RWPE1 (cell line): ENCODE results near the gene SLC34A1.

Experiments
- CTCF ChIA-PET: fragments of 350-600 bp; sonication (Branson Sonifier 250); formaldehyde crosslinking; extraction: SDS; loops from one replicate; lab custom pipeline; 2021; lab: Yijun Ruan, JAX
- POLR2A ChIA-PET: fragments of 400-600 bp; formaldehyde crosslinking; extraction: SDS; loops from one replicate; lab custom pipeline; 2020; ENCODE audit warnings: antibody characterized with exemption; ENCODE audit not compliant: low non-redundant PET; lab: Yijun Ruan, JAX
- DNase-seq: peaks from one replicate; pipeline ENCODE4 v3.0.0; 2012; ENCODE audit warnings: low spot score
- H3K27ac ChIP-seq: fragments of 450-650 bp; 2 replicates; pipeline ENCODE4 v1.5.1; 2017
- CTCF ChIP-seq: fragments of 450-650 bp; conservative IDR thresholded peaks from 2 replicates; pipeline ENCODE4 v1.5.1; 2017; ENCODE audit warnings: low read depth, mild to moderate bottlenecking

Gene SLC34A1

GRCh38 chr5:177384134-177384533, at the start of gene SLC34A1:
Gene SLC34A1, plus strand, starts transcription at chr5:177384434. Its CDS starts 1,308 bp downstream, at chr5:177385742.
- POLR2A ChIA-PET, result no interaction called here
- no peak for TF ChIP-seq CTCF
- no peak within 1 kb of the TSS for H3K27ac ChIP-seq
- CTCF ChIA-PET, result interaction anchor here (0.7 kb wide), 1 partner anchor 13 kb away, joined by 3 read pairs; no protein-coding TSS in a partner anchor
- DNase-seq, result no peak

GRCh38 chr5:177334781-177335700, 49.2 kb upstream of the SLC34A1 start:
- ChIA-PET POLR2A (no interaction called here), CTCF (interaction anchor here (0.5 to 1.7 kb wide), 5 partner anchors 9 to 68 kb away, joined by 3 to 7 read pairs (median 3); no protein-coding TSS in a partner anchor)
- no peak for TF ChIP-seq CTCF
- no peak for DNase-seq
- peak overlapping the region; percentile 9; the same call in 1 of the 2 replicates for H3K27ac ChIP-seq

- DNase-seq, result no peak
Observed at GRCh38 chr5:177335701-177336065, 48.6 kb upstream of the SLC34A1 start.

GRCh38 chr5:177336112-177336511, 48.1 kb upstream of the SLC34A1 start:
- DNase-seq, result no peak
- ChIA-PET CTCF (interaction anchor here (0.6 to 1.7 kb wide), 5 partner anchors 25 to 163 kb away, joined by 3 to 7 read pairs (median 3); no protein-coding TSS in a partner anchor), POLR2A (no interaction called here)

More at GRCh38 chr5:177335701-177336065, 48.6 kb upstream of the SLC34A1 start:
- POLR2A ChIA-PET, result no interaction called here
- peak overlapping the region; percentile 9; the same call in 1 of the 2 replicates for H3K27ac ChIP-seq
- CTCF ChIA-PET, result interaction anchor here (0.6 to 1.7 kb wide), 6 partner anchors 9 to 67 kb away, joined by 3 to 7 read pairs (median 3); no protein-coding TSS in a partner anchor
- no peak for TF ChIP-seq CTCF

GRCh38 chr5:177336603-177337494, 47.4 kb upstream of the SLC34A1 start:
- CTCF ChIA-PET, result interaction anchor here (0.6 to 1.7 kb wide), 5 partner anchors 24 to 221 kb away, joined by 3 to 7 read pairs (median 4); no protein-coding TSS in a partner anchor
- no peak for DNase-seq
- H3K27ac ChIP-seq, result no peak overlapping the region
- TF ChIP-seq CTCF, result no peak
- POLR2A ChIA-PET, result no interaction called here

More at GRCh38 chr5:177336112-177336511, 48.1 kb upstream of the SLC34A1 start:
- TF ChIP-seq CTCF, result no peak
- H3K27ac ChIP-seq, result no peak overlapping the region
